Fibroblast of the aortic adventitia (primary cell): ENCODE results near the gene ORMDL2. TPM values are rescaled to one million over a fixed set of nuclear protein-coding genes. Genes with fewer than 3 reads are reported as not detected.
"Not testable (repeated sequence)": the region's sequence is repeated elsewhere in the genome, so short reads cannot be mapped to it uniquely, and the experiment has no call there.

Source experiments
- DNase-seq: peaks from one replicate; pipeline ENCODE4 v3.0.0-alpha.2; 2010; ENCODE audit warnings: low read depth
- H3K4me3 ChIP-seq: 2 replicates; pipeline ENCODE4 v1.5.1; 2011; ENCODE audit warnings: low read depth, mild to moderate bottlenecking, control low read depth, low read length, moderate library complexity
- total RNA-seq: library from RNA; depleted of rRNA; stranded (reverse); fragments of >200 nt; gene quantifications from 2 replicates; pipeline ENCODE4 v1.2.3, GENCODE V29; 2012; ENCODE audit warnings: low replicate concordance
- TF ChIP-seq, protein P1 (sequence below): IDR thresholded peaks from 2 replicates; pipeline ENCODE4 v1.5.1; 2011; ENCODE audit warnings: mild to moderate bottlenecking, low read length, control low read depth, inconsistent platforms; ENCODE audit not compliant: insufficient read depth

The ORMDL2 gene
- total RNA-seq, 1 donor, result 16.9 TPM

DNA sequence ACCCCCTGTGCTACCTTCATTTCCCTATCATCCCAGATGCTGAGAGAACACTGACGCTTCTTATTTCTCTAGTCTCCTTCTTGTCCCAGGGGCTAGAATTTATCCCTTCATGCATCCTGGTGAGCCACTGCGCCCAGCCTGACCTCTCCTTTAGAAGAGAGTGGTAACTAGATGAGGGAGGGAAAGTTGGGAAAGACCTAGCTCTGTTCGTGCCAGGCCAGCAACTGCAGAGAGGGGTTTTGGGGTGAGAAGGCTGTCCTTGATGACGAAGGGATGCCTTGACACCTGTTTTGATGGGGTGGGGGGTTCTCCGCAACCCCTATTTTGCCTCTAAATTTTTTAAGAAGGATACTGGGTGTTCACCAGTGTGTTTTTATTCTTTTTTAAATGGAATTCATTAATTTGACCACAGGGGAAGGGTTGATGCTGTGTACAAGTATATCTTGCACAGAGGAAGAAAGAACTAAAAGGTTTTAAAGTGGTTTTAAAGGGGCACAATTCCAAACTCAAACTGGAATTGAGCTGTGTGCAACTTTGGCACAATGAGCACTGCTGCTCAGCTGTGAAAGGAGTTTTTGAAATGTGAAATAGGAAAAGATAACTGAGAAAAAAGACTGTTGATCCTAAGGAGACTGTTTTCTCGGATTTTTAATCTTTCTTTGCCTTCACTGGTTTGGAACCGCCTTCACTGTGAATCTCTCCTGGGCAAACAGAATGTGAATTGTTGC lies 31.9 kb downstream of the ORMDL2 start:
- peak; percentile 43 for DNase-seq
- TF ChIP-seq, protein P1, sequence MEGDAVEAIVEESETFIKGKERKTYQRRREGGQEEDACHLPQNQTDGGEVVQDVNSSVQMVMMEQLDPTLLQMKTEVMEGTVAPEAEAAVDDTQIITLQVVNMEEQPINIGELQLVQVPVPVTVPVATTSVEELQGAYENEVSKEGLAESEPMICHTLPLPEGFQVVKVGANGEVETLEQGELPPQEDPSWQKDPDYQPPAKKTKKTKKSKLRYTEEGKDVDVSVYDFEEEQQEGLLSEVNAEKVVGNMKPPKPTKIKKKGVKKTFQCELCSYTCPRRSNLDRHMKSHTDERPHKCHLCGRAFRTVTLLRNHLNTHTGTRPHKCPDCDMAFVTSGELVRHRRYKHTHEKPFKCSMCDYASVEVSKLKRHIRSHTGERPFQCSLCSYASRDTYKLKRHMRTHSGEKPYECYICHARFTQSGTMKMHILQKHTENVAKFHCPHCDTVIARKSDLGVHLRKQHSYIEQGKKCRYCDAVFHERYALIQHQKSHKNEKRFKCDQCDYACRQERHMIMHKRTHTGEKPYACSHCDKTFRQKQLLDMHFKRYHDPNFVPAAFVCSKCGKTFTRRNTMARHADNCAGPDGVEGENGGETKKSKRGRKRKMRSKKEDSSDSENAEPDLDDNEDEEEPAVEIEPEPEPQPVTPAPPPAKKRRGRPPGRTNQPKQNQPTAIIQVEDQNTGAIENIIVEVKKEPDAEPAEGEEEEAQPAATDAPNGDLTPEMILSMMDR, result no peak
- no peak overlapping the region for H3K4me3 ChIP-seq

DNA sequence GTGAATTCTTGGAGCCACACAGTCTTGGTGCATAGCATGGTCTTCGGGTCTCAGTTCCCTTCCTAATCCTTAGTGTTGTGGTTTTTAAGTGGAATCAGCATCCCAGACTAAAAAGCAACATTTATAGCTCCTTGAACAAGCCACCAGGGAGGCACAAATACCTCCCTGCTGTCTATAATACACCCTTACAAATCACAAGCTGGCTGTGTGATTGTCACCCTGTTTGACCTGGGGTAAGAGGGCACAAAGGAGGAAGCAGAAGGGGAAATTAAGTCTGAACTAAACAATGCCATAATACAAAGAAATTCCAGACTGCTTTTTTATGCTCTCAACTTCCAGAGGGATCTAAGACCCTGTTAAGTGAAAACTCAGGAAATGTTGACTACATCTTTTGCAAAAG lies 32.6 kb downstream of the ORMDL2 start:
- no peak for DNase-seq
- H3K4me3 ChIP-seq, result no peak overlapping the region
- TF ChIP-seq, protein P1, result no peak

DNA sequence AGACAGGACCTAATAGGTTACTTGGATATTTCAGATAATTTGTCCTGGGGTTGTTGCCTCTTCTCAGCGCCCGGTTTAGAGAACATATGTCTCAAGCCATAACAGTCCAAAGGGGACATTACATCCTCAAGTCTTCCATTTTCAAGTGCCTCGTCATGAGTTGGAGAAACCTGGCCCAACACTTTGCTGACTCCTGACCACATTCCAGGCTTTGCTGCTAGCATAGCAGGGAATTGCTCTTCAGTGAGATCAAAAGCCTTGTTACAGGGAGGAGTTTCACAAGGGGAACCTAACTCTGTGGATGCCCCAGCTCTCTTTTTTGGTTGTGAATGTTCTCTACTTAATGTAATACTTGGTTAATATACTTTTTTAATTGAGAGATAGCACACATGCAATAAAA lies 33.1 kb downstream of the ORMDL2 start:
- TF ChIP-seq, protein P1, result no peak
- peak; percentile 62 for DNase-seq

DNA sequence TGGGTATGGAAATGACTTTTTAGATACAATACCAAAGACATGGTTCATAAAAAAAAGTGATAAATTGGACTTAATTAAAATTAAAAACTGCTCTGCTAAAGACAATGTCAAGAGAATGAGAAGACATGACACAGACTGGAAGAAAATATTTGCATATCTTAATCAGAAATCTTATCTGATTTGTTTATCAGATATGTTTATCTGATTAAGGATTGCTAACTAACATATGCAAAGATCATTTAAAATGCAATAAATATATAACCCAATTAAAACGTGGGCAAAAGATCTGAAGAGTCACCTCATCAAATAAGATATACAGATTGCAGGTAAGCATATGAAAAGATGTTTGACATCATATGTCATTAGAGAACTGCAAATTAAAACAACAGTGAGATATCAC lies 34.9 kb downstream of the ORMDL2 start:
- H3K4me3 ChIP-seq, result no peak overlapping the region
- DNase-seq, result no peak
- TF ChIP-seq, protein P1, result no peak

More for the DNA sequence above, 33.1 kb downstream of the ORMDL2 start:
- H3K4me3 ChIP-seq, result no peak overlapping the region

DNA sequence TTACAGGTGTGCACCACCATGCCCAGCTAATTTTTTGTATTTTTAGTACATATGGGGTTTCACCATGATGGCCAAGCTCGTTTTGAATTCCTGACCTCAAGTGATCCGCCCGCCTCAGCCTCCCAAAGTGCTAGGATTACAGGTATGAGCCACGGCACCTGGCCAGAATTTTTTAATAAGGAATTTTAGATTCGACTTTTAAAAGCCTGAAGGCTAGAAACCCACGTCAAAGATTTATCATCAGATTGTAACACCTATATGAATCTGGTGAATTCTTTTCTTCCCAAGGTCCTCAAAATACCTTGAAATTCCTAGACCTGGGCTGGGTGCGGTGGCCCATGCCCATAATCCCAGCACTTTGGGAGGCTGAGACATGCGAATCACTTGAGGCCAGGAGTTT lies 43.6 kb downstream of the ORMDL2 start:
- no peak for DNase-seq
- TF ChIP-seq, protein P1, result no peak
- no peak overlapping the region for H3K4me3 ChIP-seq

DNA sequence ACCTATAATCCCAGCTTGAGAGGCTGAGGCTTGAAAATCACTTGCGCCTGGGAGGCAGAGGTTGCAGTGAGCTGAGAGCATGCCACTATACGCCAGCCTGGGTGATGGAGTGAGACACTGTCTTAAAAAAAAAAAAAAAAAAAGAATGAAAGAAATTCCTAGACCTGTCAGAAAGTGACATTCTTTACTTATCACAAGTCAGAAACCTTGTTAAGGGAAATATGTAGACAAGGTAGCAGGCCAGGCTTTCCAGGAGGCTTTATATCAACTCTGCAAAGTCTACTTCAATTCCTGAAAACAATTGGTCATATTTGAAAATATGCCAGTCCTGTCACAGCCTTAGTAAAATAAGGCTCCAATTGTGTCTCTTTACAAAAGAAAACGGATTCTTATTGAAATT lies 44.0 kb downstream of the ORMDL2 start:
- DNase-seq, result no peak
- no peak overlapping the region for H3K4me3 ChIP-seq
- TF ChIP-seq, protein P1, result no peak

DNA sequence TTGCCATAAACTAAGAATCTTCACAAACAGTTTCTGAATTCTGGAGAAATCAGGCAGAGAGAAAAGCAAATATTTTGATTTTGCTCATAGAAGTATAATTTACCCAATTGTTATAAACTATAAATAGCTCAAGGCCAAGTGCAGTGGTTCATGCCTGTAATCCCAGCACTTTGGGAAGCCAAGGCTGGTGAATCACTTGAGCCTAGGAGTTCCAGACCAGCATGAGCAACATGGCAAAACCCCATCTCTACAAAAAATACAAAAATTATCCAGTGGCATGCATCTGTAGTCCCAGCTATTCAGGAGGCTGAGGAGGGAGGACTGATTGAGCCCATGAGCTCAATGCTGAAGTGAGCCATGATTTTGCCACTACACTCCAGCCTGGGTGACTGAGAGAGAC lies 44.4 kb downstream of the ORMDL2 start:
- TF ChIP-seq, protein P1, result no peak
- H3K4me3 ChIP-seq, result no peak overlapping the region
- DNase-seq, result peak; percentile 60

DNA sequence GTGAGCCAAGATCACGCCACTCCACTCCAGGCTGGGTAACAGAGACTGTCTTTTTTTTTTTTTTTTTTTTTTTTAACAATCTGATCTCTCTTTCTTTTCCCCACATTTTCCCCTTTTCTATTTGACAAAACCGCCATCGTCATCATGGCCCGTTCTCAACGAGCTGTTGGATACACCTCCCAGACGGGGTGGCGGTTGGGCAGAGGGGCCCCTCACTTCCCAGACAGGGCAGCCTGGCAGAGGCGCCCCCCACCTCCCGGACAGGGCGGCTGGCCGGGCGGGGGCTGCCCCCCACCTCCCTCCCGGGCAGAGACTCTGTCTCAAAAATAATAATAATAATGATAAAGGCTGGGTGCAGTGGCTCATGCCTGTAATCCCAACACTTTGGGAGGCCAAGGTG lies 45.1 kb downstream of the ORMDL2 start:
- DNase-seq, H3K4me3 ChIP-seq: not testable (repeated sequence)
